ENCODE data around the gene AAK1.
"Not testable (repeated sequence)": the region's sequence is repeated elsewhere in the genome, so short reads cannot be mapped to it uniquely, and the experiment has no call there.

AAK1 gene

GRCh38 chr2:69482471-69482870, 161.1 kb downstream of the AAK1 start:
- no peak for ATAC-seq

DNA sequence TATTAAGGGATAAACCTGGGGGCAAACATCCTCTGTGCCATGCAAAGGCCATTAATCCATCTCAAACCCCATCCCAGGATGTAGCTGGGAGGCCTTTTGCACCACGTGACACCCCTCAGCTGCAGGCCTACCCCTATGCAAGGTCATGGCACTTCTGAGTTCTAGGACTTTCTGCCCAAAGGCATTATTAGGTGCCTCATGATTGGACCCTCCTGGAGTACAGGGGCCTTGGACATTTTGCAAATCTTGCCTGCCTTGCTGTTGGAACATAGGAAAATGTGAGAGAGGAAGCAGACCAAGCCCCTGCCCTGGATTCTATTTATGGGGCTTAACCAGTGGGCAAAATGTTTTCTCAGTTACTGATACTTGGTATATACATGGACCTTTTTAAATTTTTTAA, 162.1 kb downstream of the AAK1 start:
- no peak for ATAC-seq

DNA sequence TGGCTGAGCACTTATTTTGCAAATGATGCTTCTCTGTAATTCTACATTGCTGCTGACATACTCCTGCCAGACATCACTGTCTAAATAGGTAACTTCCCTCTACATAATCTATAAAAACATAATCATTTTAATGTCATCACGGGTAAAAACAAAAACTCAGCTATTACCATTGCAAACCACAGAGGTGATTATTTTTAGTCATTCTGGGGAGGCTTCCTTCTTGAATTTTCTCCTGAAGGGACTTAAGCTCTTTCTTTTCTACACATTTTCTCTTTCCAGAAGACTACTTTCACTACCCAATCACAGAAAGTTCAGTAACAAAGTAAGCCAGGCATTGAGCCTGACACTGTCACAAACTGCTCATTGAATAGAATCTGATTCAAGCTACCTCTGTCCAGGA, 165.9 kb downstream of the AAK1 start:
- ATAC-seq: peak; percentile 74 to 84

DNA sequence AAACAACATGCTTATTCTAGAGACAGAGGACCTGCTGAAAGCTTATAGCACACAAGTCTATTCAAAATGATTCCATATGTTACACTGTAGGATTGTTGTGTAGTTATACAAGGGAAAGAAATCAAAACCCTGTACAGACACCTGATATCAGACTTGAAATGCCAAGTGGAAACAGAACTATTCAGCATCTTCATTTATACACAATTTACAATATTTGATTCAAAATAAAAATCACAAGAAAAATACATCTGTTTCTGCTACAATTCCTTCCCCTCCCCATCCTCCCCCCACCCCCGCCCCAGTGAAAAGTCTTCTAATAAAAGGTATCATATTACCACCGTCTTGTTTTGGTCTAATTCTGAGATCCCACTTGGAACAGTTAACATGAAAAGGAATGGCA, 168.9 kb downstream of the AAK1 start:
- ATAC-seq: no peak

GRCh38 chr2:69471793-69472192, 171.7 kb downstream of the AAK1 start:
- ATAC-seq: no peak

DNA sequence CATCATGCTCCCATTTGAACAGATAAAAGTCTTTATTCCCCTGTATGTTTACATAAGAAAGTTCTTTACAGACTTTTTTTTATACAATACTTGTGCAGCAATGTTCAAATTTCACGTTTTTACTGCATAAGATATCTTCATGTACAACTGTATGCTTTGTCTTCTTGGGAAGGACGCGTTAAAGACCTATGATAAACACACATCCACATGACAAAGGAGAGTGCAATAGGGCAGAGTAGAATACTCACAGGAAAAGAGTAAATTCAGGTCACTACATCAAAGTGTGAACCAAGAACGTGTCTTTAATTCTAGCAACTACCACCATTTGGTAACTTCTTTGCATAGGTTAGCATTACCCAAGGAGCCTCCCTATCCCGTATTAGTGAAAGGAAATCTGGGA, 172.6 kb downstream of the AAK1 start:
- ATAC-seq: no peak

GRCh38 chr2:69469784-69470183, 173.8 kb downstream of the AAK1 start:
- ATAC-seq: no peak

DNA sequence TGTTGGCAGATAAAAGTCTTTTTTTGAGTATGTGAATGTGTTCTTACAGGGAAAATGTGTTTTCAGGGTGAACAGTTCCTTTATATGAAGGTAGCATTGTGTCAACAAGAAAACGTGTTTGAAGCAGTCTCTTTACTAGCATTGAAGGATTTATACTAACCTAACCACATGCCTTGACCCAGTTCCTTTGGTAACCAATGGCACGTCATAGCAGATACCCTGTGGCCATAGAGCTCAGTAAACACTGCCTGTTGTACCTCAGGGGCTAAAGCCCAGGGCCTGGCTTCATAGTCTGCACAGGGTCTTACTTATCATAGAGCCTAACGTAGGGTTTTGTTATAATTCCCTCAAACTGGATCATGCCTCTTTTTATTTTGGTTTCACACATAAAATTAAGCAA, 174.2 kb downstream of the AAK1 start:
- ATAC-seq: no peak

GRCh38 chr2:69466728-69467127, 176.8 kb downstream of the AAK1 start:
- no peak for ATAC-seq

DNA sequence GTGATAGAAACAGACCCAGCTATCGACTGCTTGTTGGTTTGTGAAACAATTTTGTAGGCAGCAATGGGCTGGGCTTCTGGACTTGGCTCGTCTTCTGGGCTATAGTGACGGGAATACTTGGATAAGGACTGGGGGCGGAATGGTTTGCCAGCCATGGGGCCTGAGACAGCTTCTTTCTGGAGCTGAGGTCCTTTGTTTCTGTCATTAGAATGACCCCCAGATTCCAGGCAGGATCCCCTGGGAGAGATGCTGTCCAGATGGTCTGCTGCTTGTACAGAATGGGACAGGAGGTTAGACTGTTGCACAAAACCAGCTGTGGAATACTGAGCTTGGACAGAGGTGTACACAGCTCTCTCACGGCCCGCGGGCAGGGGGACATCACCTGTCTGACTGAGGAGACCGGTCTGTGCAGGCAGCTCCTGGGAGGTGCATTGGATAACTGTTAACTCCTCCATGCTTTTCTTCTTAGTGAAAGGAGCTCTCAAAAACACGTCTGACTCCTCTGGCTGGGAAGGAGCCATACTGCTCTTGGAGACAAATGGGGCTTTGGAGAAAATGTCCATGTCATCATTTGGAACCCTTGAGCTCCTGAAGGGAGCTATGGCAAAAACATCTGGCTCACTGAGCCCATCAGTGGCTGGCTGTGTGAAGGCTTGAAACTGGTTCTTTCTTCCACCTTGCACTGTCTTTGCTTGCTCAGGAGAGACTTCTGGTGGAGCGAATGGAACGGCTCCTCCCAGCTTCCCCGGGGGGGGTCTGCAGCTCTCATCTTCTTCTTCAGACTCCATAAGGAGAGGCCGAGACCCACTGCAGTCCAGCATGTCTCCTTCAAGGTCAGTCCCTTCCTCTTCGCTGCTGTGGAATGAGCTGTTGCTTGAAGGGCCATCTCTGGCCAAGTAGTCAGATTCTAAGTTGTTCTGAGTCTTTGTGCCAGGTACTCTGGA, 177.8 kb downstream of the AAK1 start:
- ATAC-seq: no peak

- ATAC-seq: no peak
Measured at GRCh38 chr2:69464575-69464974, 179.0 kb downstream of the AAK1 start.

- ATAC-seq: no peak
Measured at GRCh38 chr2:69462780-69463179, 180.8 kb downstream of the AAK1 start.

DNA sequence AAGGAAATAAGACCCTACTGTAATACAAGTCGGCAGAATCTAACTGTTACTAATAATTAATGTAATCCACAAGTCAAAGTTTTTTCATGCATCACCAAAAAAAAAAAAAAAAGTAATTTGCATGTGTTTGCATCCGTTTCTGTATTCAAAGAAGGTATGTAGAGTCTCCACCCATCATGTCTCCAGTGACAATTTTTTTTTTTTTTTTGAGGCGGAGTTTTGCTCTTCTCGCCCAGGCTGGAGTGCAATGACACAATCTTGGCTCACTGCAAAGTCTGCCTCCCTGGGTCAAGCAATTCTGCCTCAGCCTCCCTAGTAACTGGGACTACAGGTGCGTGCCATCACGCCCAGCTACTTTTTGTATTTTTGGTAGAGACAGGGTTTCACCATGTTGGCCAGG, 182.1 kb downstream of the AAK1 start:
- ATAC-seq: no peak

- ATAC-seq: no peak
Measured at GRCh38 chr2:69459936-69460335, 183.6 kb downstream of the AAK1 start.

- no peak for ATAC-seq
Measured at GRCh38 chr2:69456950-69457445, 186.5 kb downstream of the AAK1 start.

DNA sequence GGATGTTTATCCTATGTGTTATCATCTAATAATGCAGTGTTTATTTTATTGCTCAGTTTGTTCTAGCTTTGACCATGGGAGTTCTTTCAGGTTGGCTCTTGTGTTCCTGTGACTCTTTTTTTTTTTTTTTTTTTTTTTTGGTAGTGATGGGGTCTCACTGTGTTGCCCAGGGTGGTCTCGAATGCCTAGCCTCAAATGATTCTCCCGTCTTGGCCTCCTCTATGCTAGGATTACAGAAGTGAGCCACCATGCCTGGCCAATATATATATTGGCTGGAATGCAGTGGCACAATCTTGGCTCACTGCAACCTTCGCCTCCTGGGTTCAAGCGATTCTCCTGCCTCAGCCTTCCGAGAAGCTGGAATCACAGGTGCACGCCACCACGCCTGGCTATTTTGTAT, 187.4 kb downstream of the AAK1 start:
- no peak for ATAC-seq

DNA sequence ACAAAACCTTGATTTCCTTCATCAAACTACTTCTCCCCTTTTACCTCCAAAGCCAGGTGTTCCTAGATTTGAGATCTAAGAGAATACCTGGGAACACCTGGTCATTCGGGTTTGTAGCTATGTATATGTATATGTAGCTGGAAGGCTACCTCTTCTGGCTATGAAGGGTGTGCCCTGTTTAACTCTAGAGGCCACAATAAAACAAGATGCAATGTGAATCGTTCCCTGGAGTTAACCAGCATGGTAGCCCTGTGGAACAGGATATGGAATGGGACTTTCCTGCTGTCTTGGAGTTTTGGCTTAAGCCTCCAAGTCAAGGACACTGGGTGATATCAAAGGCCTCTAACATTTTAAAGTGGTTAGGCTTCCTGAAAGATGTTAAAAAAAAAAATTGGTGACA, 188.6 kb downstream of the AAK1 start:
- no peak for ATAC-seq

DNA sequence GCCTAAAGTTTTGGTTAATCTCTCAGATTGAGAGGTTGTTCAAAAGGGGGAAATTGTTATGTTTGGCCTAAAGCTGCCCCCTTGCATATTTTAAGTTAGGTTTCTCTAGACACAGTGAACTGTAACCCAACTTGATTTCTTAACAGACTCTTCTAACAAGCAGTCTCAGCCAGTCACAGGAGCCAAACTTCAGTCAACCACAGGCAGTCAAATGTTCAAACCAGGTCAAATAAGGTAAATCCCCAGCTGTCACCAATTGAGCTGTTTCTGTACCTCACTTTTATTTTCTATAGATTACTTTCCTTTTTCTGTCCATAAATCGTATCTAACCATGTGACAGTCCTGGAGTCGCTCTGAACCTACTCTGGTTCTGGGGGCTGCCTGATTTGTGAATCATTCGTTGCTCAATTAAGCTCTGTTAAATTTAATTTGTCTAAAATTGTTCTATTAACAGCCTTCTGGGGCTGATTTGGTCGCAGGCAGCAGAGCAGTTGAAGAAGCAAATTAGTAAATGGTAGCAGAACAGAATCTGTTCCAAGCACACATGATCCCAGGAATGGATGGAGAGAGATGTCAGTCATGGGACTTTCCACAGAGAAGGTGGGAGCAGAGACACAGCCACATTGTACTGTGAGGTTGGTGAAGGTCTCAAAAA, 189.9 kb downstream of the AAK1 start:
- ATAC-seq: peak; percentile 89 to 95

DNA sequence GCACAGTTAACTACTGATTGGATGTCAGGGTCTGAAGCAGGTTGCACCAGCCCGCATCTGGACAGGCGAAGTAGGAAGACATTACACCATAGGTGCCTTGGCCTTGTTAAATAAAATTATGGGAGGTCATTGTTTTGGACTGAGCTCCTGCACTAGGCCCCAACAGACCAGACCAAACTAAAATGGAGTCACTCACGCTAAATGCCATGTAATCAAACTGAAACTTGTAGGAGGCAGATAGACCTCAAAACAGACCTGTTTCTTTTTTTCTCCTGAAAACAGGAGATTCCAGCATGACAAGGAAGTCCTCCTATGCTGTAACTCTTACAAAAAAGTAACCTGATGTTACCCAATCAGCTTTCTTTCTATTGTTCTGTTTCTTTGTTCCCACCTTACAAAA, 190.9 kb downstream of the AAK1 start:
- ATAC-seq: no peak

GRCh38 chr2:69450735-69451416, 192.7 kb downstream of the AAK1 start:
- ATAC-seq: no peak

DNA sequence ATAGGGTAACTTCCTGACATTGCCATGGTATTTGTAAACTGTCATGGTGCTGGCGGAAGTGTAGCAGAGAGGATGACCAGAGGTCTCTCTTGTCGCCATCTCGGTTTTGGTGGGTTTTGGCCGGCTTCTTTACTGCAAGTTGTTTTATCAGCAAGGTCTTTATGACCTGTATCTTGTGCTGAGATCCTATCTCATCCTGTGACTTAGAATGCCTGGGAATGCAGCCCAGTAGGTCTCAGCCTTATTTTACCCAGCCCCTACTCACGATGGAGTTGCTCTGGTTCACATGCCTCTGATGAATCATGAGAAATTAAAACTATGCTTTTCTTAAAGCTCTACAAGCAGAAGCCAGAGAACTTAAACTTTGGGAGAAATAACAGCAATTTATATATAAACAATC, 193.6 kb downstream of the AAK1 start:
- ATAC-seq: no peak

DNA sequence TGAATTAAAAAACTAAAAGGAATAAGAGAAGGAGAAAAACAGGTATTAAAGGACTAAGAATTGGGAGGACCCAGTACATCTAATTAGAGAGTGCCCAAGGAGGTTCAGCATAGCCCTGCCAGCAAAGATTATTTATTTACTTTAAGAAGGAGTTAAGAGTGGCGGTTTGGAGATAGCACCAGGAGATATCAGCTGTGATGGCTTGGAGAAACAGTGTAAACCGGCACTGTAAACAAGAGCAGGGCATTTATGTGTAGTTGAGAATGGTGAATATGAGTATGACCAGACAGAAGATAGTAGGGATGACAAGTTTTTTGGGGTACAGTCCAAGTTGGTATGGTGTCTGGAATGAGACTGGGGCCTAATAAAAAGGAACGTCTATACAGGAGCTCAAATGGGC, 199.9 kb downstream of the AAK1 start:
- not testable (repeated sequence) for ATAC-seq

GRCh38 chr2:69439499-69439898, 204.0 kb downstream of the AAK1 start:
- ATAC-seq: not testable (repeated sequence)

Measured in activated CD4-positive, CD25-positive, alpha-beta regulatory T cell treated with anti-CD3 and anti-CD28 coated beads, Interleukin-2, amount 50 U/mL, for 24 hours (primary cell).